ENCODE results near the gene COL4A1.

COL4A1 gene

DNA sequence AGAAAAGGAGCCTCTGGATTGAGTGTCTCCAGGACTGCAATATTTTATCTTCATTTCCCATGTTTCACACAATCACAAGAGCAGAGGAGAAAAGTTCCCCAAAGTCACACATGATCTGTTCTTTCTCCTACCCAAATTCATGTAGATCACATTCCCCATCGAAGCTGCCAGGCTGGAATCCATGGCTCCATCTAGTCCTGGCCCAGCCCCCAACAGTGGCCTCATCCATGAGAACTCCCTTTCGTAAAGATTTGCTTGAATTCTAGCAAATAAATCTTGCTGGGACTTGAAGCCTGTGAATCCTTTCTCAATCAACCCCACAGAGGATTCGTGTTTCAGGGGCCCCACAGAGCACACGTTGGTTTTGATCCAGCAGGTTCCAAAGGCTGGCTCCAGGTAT is 109.5 kb downstream of the COL4A1 start:
- DNase-seq (ENCODE audit: low read depth in 2 of 2): no peak

DNA sequence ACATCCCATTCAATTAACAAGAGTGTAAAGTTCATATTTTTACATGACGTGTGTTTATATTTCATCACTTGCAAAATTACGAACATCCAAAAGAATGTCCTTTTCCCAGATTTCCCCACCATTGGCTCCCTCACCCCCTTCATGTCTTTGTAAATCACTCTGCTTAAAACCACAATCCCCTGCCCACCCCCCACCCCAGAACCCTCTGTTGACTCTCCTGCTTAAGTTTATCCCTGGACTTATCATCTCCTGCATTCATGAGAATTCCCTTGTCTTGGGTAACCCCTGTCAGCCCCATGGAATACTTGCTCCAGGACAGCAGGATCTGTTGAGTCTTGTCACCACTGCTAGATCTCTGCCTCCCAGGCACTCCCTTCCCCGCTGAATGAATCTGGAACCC is 109.9 kb downstream of the COL4A1 start:
- DNase-seq (ENCODE audit: low read depth in 2 of 2): no peak

DNA sequence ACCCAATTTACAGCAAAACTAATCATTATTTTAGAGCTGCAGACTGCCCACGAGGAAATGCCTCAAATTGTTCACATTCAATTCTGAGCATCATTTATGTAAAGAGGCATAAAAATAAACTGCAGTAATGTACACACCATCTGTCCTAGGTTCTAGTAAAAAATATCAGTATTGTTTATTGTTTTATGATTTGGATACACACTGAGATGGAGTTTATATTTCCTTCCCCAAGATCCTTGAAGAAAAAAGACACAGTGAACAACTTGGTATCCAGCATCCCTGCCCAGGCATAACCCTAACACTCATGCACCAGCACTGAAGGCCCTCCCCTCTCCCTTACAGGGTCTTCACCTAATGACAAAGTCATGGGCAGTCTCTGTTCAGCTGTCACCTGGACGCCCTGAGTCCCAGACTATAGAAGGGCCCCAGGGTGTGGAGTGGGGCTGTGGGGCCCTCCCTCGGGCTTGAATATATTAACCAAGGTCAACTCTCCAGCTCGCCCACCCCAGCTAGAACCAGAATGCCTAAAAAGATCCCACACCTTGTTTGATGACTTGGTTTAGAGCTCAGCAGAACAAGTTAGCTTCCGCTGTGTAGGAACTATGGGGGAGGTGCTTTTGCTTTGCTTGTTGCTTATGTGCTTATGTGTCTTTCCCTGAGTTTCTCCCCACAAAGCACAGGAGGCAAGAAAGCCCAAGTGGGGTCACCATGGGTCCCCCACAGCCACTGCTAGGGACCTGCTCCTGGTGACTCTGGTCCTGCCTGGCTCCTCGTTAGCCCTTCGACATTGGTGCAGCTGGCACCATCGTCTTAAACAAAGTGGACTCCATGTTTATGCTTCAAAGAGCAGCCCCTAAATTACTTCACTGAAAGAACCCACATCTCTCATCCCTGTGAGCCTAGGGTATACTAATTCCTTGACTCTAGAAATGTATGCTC is 111.1 kb downstream of the COL4A1 start:
- DNase-seq (ENCODE audit: low read depth in 2 of 2): no peak

DNA sequence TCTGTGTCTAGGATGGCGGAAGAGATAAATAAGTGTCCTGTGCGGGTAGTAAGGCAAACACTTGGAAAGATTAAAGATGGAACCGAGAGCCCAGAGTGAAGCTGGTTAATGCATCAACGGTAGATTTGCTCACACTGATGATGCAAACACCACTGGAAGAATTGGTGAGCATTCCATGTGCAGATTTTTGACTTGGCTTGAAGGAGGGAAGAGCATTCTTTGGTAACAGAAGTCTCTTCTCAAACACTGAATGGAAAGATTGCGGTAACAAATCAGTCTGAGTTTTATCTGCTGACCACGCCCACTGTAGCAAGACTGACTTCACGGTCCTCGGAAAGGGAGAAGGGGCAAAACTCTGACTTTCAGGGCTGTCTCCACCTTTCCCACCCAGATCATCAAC is 112.5 kb downstream of the COL4A1 start:
- DNase-seq (ENCODE audit: low read depth in 2 of 2): no peak

DNA sequence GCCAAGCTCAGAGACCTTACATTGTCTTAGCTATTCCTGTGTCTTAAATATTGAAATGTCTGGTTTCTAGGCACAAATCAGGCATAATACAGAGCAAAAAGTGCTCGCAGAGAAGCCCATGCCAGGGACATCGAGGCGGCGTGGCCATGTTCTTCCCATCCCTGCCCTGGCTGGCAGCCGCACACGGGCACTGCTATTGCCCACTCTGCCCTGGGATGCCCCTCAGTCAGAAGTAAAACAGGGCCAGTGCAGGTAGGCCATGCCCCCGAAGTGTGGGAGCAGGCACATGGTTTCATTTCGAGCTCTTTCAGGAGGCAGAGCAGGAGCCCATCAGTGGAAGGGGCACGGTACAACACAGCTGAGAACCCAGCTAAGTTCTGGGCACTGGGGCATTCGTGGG is 113.5 kb downstream of the COL4A1 start:
- no peak for DNase-seq (ENCODE audit: low read depth in 2 of 2)

DNA sequence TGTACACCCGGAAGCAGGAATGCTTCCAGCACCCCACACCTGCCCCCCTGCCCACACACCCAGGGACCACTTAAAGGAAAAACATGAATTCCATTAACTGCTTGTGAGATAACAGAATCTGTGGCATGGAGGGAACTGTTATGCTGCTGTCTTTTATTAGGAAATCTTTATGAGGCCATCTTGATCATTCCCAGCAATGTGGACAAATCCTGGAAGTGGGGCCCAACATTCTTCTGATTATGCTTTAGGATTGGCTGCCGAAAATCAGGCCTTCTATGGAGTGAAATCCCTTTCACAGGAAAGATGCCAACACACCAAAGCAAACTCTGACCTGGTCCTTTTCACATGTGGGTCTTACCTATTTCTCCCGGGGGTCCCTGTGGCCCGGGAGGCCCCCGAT is 114.5 kb downstream of the COL4A1 start:
- DNase-seq (ENCODE audit: low read depth in 2 of 2): no peak

DNA sequence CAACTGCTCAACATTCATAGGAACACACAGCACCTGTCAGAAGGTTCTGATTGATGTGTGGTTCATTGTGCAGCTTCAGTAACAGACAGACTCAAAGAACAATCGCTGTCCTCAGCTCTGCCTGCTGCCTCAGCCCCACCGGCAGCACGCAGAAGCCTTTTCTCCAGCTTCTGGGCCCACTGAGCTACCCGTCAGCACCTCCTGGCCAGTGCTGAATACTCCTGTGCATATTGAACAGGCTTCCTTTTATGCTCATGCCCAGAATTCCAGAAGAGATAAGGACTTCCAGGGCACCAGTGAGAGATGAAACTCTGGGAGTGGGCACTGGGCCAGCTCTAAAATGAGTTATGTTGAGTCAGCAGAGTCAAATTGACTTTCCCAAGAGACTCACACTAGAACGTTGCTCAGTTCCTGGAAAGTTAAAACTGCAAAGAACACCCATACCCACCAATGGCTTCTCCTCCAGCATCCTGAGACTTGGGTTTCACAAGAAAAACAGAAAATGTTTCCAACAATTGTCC is 119.3 kb downstream of the COL4A1 start:
- DNase-seq (ENCODE audit: low read depth in 2 of 2): no peak

DNA sequence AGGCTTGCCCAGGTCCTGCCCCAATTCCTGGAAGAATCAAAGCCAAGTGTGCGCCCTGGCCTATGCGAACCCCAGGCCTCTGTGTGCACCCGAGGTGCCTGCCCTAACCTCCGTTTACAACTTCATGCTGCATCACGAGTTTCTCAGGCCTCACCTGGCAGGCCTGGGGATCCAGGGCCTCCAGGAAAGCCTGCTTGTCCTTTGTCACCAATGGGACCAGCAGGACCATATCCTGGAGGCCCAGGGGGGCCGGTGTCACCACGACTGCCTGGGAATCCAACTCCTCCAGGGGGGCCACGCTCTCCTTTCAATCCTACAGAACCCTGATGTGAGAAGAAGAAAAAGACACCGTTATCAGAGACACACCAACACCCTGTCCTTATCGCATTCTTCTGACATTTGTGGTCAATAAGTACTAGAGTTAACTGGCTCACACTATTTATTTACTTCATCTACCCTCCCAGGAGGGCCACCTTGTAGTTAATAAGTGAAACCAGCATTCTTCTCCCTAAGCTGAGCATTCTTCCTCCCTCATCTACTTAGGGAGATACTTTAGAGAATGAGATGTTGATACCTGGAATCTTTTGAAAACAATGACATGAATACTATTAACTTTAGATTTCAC is 120.6 kb downstream of the COL4A1 start:
- DNase-seq (ENCODE audit: low read depth in 2 of 2): no peak

DNA sequence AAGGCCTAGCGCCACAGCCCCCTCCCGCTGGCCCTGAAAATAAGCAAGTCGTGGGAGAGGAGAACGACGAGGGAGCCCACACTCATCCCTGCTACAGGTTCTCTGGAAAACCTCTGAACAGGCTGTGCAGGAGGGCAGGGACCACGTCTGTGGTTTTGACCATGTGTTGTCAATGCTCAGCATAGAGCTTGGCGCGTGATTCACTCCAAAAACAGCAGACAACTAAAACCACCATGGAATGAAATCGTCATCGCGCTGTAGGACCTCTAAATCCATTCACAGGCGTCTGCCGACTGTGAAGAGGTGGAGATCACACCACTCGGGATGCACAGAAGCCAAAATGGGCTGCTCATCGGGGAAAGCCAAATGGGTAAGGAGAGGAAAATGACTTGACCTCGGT is 121.3 kb downstream of the COL4A1 start:
- no peak for DNase-seq (ENCODE audit: low read depth in 2 of 2)

DNA sequence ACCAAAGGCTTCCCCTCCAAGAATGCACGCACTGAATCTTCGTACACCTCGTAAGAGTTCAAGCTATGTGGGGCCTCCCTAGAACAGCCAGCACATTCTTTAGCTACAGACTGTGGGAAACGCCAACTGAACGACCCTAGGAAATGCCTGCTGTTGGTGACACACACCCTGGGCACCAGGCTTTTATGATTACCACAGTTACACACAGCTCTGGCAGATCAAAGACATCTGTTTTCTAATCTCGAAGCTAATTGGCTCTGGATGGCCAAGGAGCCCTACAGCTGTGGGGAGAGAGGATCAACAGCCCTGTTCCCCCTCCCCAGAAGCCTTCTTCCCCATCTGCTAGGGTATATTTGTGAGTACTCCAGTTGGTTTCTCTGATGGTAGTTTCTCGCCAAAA is 123.0 kb downstream of the COL4A1 start:
- DNase-seq (ENCODE audit: low read depth in 2 of 2): no peak

DNA sequence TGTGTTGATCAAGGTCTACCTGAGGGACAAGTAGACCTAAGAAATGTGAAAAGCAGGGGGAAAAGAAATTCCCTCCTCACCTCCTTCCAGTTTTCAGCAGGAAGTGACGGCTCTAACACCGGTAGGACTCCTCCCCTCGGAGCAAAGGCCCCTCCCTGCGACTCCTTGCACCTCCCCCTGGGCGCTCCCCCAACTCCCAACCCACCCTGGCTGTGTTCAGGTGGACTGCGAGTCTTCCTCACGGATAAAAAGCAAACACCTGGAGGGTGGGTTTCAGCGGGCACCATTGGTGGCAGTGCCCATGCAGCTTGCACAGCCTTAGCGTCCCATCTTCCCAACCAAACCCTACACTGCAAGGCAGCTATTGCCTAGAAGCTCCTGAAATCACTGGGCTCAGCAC is 124.5 kb downstream of the COL4A1 start:
- DNase-seq (ENCODE audit: low read depth in 2 of 2): no peak

DNA sequence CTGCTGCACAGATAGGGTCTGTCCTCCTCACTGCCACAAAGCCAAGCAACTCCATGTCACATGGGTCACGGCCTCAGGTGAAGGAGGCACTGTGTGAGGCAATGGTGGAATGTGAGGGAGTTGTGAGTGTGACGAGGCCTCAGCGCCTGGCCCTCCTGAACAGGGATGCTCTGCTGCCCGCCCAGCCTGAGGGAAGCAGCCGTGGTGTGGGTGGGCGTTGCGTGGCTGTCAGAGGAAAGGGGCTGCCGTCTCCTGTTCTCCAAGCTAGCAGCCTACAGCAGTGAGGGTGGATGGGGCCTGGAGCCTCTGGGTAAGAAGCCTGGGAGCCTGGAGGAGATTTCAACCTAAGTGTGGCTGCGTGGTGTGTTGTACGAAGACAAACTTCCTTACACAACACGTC is 125.0 kb downstream of the COL4A1 start:
- DNase-seq (ENCODE audit: low read depth in 2 of 2): no peak

DNA sequence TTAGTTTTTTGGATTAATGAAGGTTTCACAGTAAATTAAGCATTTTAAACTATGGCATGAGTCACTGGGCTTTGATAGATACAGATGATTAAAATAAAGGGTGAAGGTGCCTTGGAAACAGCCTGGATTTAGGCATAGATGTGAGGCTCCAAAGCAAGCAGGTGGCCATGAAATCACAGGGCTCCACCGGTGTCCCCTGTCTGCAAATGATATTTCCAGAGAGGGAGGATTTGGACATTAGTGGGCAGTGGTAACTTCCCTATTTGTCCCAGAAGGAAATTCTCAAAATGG is 127.2 kb downstream of the COL4A1 start:
- no peak for DNase-seq (ENCODE audit: low read depth in 2 of 2)

DNA sequence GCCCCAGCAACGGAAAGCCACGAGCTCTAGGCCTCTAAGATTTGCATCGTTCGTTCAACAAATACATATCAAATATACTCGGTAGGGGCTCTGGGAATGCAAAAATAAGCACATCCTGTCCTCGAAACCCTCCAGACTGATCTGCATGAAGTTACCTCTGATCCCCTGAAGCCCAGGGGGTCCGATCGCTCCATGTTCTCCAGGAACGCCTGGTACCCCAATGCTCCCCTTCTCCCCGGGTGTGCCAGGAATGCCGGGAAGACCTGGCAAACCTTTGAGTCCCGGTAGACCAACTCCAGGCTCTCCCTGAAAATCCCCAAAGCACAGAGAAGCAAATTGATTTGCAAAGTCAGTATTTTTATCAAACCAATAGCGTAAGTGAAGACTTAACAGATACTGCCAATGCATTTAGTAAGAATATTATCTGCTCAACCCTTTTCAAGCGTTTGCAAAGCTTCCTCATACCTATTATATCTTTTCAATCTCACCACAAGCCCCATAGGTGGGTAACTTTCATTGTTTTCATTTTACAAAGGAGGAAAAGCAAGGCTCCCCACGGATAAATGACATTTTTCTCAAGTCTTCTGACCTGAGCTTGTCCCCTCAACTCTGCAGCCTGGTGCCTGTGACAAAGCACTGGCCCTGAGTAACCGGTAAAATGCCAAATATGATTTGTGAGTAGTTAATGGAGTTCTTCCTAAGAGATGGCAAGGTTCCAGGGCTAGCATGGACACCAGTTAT is 127.7 kb downstream of the COL4A1 start:
- no peak for DNase-seq (ENCODE audit: low read depth in 2 of 2)

DNA sequence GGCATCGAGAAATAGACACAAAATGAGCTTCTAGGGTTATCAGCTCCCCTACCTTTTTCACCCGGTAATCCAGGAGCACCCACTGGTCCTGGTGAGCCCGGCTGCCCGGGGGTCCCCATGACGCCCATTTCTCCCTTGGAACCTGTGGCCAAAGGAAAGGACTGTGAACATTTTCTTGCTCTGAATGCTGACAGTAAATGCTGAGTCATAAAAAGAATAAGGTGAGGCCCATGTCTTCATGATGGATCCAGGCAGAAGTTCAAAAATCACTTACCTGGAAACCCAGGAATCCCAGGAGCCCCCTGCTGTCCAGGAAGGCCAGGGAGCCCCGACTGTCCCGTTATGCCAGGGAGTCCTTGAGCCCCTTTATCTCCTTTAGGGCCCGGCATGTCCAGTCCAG is 129.2 kb downstream of the COL4A1 start:
- no peak for DNase-seq (ENCODE audit: low read depth in 2 of 2)

DNA sequence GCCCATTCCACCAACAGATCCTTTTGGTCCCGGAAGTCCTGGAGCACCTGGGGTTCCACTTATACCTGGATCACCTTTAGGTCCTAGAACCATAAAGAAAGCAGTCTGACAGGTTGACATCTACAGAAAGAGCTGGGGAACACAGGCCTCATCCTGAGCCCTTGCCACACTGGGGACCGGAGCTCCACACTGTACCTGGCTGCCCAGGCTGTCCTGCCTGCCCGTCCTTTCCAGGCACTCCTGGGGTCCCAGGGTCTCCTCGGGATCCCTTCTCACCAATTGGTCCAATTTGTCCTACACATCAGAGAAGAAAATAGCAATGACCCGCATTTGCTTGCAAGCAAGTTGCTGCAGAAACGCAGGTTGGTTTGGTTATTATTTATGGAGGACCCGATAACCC is 130.5 kb downstream of the COL4A1 start:
- DNase-seq (ENCODE audit: low read depth in 2 of 2): no peak

DNA sequence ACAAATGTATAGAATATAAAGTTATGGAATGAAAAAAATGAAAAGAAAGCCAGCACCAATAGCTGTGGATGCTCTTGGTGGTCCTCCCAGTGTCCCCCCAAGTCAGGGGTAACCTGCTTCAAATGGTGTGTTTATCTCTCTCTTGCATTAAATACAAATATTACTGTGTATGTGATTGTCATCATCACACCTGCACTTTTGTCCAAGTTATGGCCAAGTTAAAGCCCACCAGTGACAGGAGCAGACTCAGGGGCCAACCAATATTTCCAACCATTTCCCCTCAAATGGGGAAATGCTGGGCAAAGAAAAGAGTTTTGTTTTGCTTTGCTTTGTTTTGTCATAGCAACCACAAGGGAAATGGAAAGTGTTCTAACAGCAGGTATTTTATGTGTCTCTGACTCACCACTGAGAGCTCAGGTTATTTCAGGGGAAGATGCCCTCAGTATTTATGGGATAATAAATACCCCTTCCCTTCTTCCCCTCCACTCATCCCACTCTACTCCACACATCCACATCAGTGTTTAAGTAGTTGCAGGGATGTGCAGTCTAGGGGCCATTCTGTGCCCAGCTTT is 133.6 kb downstream of the COL4A1 start:
- DNase-seq (ENCODE audit: low read depth in 2 of 2): no peak

DNA sequence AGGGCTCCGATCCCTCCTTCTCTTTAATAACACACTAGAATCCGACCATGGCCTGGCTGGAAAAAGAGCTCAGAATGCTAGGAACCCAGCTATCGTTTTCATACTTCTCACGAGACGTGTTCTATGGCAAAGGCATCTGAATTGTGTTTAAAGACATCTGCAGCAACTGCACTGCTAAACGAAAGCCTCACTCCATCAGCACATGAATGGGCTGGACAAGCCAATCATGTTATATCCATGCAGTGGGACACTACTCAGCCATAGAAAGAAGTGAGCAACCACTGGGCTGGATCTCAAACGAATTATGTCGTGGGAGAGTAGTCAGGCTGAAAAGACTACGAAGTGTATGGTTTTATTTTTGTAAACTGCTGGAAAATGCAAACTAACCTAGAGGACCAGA is 136.1 kb downstream of the COL4A1 start:
- DNase-seq (ENCODE audit: low read depth in 2 of 2): no peak

DNA sequence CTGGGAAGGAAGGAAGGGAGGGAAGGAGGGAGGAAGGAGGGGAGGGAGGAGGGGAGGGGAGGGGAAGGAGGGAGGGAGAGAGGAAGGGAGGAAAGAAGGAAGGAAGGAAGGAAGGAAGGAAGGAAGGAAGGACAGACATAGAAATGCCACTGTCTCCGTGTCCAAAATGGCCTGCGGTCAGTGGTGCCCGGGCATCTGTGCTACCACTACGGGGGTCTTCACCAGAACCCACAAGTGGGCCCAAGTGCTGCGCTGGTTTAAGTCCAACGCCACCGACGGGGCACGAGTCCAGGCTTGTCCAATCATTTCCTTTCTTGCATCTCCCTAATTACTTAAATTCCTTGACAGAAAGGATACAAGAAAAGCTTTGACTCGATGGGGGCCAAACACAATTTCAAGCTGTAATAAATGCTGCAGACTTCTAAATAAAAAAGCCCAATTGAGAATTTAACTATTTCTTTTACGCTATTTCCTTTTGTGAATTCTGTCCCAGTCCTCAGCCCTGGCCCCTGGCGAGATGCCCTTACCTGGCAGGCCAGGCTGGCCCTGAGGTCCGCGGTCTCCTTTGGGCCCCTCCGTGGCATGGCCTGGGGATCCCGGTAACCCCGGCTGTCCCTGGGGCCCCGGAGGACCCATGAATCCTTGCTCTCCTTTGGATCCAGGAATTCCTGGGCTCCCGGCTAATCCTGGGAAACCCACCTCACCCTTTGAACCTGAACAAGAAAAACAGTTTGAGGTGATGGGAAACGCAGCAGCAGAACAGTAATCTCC is 136.8 kb downstream of the COL4A1 start:
- no peak for DNase-seq (ENCODE audit: low read depth in 2 of 2)

DNA sequence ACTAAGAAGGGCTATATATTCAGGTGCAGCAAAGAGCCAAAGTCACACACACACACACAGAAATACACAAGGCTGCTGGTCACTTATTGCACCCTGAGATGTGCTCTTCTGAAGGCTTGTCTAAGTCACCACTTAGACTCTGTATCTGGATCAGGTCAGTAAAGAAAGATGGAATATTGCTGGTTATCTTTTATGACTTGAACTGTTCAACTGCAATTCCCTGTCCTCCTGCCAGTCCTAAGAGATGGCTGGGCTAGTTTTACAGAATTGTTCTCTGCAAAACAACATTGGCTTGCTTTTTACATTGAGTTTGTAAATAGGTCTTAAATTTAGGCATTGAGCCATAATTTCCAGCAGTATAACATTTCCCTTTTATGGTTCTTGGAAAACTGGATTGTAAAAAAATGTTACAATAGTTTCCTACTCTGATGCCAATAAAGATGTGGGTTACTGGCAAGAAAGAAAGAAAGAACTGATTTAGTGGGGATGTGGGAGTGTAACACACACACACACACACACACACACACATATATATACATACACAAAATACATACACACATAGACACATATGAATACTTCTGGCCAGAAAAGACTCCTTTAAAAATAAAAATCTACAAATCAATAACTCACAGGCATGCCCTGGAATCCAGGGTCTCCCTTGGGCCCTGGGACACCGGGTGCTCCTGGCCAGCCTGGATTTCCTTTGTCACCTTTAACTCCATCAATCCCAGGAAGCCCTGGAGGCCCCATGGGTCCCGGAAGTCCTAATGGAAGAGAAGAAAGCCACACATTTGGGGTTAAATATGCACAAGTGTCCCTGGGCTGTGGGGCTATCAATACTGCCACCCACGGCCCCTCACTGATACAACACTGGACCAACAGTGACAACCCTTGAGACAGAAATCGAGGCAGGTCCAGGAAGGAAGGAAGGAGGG is 137.7 kb downstream of the COL4A1 start:
- DNase-seq (ENCODE audit: low read depth in 2 of 2): no peak

Data from stimulated activated CD4-positive, alpha-beta T cell treated with anti-CD3 and anti-CD28 coated beads, Interleukin-15, amount 100 ng/mL, for 48 hours (primary cell).